AG04450 (cell line): ENCODE measurements around the gene RABGAP1L. TPM values are rescaled to one million over a fixed set of nuclear protein-coding genes. Genes with fewer than 3 reads are reported as not detected.

ENCODE experiments used
- CTCF ChIA-PET: fragments of 300-600, 350-600 bp; formaldehyde crosslinking; extraction: SDS; loops from one replicate; lab custom pipeline; 2022; ENCODE audit warnings: antibody characterized with exemption, inconsistent platforms; lab: Charles Lee
- POLR2A ChIA-PET: fragments of 350-600 bp; formaldehyde crosslinking; extraction: SDS; loops from one replicate; lab custom pipeline; 2021; ENCODE audit warnings: antibody characterized with exemption, inconsistent platforms; lab: Yijun Ruan, JAX
- DNase-seq: peaks from one replicate; pipeline ENCODE4 v3.0.0-alpha.2; 2011; ENCODE audit warnings: low read depth, low spot score
- H3K27ac ChIP-seq: one replicate; pipeline ENCODE4 v1.5.1; 2012; ENCODE audit warnings: low read depth, low read length, control low read depth
- H3K27me3 ChIP-seq: one replicate; pipeline ENCODE4 v1.6.0; 2012; ENCODE audit warnings: low read length; ENCODE audit not compliant: control insufficient read depth, insufficient read depth
- H3K4me3 ChIP-seq: 2 replicates; pipeline ENCODE4 v1.5.1; 2011; ENCODE audit warnings: mild to moderate bottlenecking, low read depth, low read length, control low read depth
- H3K9me3 ChIP-seq: 2 replicates; pipeline ENCODE4 v1.5.1; 2012; ENCODE audit warnings: low read length; ENCODE audit not compliant: control insufficient read depth, insufficient read depth
- polyA plus RNA-seq: library from polyadenylated mRNA; depleted of rRNA; stranded (reverse); fragments of >200 nt; gene quantifications from 2 replicates; pipeline ENCODE4 v1.2.3, GENCODE V29; 2011
- TF ChIP-seq, protein P1 (sequence below): IDR thresholded peaks from 2 replicates; pipeline ENCODE4 v1.5.1; 2011; ENCODE audit warnings: low read depth, low read length, control low read depth, inconsistent platforms

RABGAP1L gene
- polyA plus RNA-seq, 1 experiment: 21.2 TPM

DNA sequence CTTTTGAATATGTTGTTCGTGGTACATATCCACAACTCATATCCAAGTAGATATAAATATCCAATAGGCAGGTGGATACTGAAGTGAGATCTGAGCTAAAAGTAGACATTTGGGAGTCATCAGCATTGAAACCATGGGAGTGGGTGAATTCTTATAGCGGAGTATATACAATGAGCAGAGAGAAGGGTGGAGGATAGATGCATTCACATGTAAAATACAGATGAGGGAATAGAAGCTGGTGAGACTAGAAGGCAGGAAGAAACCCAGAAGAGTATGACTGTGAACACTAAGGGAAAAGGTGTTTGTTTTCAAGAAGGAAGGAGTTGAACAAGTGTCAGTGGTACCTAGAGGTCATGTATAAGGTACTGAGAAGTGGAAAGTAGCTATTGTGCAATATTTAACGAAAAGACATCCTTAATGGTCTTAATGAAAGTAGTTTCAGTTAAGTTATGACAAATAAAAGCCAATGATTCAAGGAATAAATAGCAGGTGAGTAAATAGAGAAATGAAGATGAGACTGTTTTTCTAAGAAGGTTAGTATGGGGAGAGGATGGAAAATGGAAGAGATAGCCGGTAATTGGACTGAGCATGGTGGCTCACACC lies 658.8 kb downstream of the RABGAP1L start:
- TF ChIP-seq, protein P1, sequence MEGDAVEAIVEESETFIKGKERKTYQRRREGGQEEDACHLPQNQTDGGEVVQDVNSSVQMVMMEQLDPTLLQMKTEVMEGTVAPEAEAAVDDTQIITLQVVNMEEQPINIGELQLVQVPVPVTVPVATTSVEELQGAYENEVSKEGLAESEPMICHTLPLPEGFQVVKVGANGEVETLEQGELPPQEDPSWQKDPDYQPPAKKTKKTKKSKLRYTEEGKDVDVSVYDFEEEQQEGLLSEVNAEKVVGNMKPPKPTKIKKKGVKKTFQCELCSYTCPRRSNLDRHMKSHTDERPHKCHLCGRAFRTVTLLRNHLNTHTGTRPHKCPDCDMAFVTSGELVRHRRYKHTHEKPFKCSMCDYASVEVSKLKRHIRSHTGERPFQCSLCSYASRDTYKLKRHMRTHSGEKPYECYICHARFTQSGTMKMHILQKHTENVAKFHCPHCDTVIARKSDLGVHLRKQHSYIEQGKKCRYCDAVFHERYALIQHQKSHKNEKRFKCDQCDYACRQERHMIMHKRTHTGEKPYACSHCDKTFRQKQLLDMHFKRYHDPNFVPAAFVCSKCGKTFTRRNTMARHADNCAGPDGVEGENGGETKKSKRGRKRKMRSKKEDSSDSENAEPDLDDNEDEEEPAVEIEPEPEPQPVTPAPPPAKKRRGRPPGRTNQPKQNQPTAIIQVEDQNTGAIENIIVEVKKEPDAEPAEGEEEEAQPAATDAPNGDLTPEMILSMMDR: no peak
- Histone ChIP-seq H3K27me3 (no peaks in the 10 kb centered on the region), H3K27ac (no peak overlapping the region), H3K4me3 (no peak overlapping the region), H3K9me3 (no peaks in the 10 kb centered on the region)
- ChIA-PET CTCF (no interaction called here), POLR2A (no interaction called here)
- DNase-seq: no peak

DNA sequence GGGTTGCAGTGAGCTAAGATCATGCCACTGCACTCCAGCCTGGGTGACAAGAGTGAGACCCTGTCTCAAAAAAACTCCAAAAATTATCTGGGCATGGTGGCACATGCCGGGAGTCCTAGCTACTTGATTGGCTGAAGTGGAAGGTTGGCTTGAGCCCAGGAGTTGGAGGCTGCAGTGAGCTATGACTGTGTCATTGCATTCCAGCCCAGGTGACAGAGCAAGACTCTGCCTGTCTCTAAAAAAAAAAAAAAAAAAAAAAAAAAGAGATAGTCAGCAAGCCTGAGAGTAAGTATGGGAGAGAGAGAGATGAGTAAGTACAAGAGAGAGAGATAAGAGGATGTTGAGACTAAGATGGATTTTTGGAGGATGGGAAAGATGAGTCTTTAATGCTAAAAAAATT lies 659.6 kb downstream of the RABGAP1L start:
- no peaks in the 10 kb centered on the region for H3K27me3 ChIP-seq
- no peak overlapping the region for H3K4me3 ChIP-seq
- ChIA-PET CTCF (no interaction called here), POLR2A (interaction anchor here (0.7 kb wide), 1 partner anchor 109 kb away, joined by 3 read pairs; no protein-coding TSS in a partner anchor)
- TF ChIP-seq, protein P1: no peak
- H3K9me3 ChIP-seq: no peaks in the 10 kb centered on the region
- no peak overlapping the region for H3K27ac ChIP-seq
- DNase-seq: no peak

DNA sequence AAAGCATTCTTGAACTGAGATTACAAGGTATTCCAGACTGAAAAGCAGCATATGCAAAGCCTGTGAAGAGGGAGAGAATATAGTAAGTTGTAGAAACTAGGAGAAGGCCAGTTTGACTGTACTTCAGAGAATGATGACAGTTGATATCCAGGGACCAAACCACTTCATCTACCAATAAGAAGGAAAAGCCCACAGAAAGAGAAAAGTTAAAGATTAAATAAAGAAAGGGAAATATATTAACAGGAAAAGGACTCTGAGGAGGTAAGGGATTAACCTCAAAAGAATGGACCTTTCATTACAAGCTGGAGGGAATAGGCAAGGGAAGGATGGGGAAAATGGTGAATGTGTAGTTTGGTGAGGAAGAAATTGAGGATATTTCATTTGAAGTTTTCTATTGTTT lies 660.3 kb downstream of the RABGAP1L start:
- H3K4me3 ChIP-seq: no peak overlapping the region
- POLR2A ChIA-PET: no interaction called here
- H3K27ac ChIP-seq: no peak overlapping the region
- CTCF ChIA-PET: interaction anchor here (0.6 kb wide), 1 partner anchor 217 kb away, joined by 3 read pairs; no protein-coding TSS in a partner anchor
- no peaks in the 10 kb centered on the region for H3K27me3 ChIP-seq
- DNase-seq: no peak
- TF ChIP-seq, protein P1: no peak
- no peaks in the 10 kb centered on the region for H3K9me3 ChIP-seq

DNA sequence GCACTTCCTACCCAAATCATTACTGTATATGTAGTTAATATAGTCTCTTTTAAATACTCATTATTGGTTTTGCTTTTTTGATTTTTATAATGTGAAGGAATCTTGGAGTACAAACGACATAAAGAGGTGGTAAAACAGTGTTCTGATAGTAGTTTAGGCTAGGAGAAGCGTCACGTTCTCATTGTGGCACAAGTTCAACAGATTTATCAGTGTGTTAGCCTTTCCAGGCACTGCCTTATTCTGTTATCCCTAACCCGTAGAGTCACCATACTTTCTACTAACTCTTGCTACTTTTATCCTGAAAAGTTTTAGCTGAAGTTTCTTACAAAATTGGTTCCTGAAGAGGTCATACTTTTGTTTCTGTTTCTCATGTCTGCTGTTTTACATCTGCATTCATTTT lies 665.8 kb downstream of the RABGAP1L start:
- ChIA-PET CTCF (interaction anchor here (0.6 kb wide), 1 partner anchor 143 kb away, joined by 9 read pairs; no protein-coding TSS in a partner anchor), POLR2A (no interaction called here)
- H3K9me3 ChIP-seq: no peaks in the 10 kb centered on the region
- no peak overlapping the region for H3K27ac ChIP-seq
- no peak for DNase-seq
- H3K27me3 ChIP-seq: no peaks in the 10 kb centered on the region
- TF ChIP-seq, protein P1: no peak
- H3K4me3 ChIP-seq: no peak overlapping the region

DNA sequence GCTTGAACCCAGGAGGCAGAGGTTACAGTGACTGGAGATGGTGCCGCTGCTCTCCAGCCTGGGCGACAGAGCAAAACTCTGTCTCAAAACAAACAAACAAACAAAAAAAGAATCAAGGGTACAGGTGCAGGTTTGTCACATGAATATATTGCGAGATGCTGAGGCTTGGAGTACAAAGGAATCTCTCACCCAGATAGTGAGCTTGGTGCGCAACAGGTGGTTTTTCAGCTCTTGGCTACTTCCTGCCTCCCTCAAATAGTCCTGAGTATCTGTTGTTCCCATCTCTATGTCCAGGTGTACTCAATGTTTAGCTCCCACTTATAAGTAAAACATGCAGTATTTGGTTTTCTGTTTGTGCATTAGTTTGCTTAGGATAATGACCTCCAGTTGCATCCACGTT lies 666.5 kb downstream of the RABGAP1L start:
- Histone ChIP-seq H3K27ac (no peak overlapping the region), H3K27me3 (no peaks in the 10 kb centered on the region), H3K4me3 (no peak overlapping the region), H3K9me3 (no peaks in the 10 kb centered on the region)
- ChIA-PET POLR2A (no interaction called here), CTCF (interaction anchor here (0.6 kb wide), 1 partner anchor 143 kb away, joined by 9 read pairs; no protein-coding TSS in a partner anchor)
- DNase-seq: no peak
- TF ChIP-seq, protein P1: no peak
